Measurements from ENCODE around the gene PNPLA4. TPM values are rescaled to one million over a fixed set of nuclear protein-coding genes. Genes with fewer than 3 reads are reported as not detected.

PNPLA4 gene
- total RNA-seq, 1 experiment from 2014 or later, result 13.7 TPM

- CTCF ChIA-PET, result no interaction called here
- DNase-seq, result no peak
- Mint-ChIP-seq H3K4me3 (ENCODE audit: low read depth, unreplicated experiment) (no peak overlapping the region), H3K36me3 (ENCODE audit: insufficient read depth, unreplicated experiment) (no peaks in the 10 kb centered on the region), H3K9me3 (ENCODE audit: low read depth, unreplicated experiment) (no peaks in the 10 kb centered on the region), H3K27ac (ENCODE audit: unreplicated experiment) (no peak overlapping the region), H3K4me1 (ENCODE audit: low read depth, unreplicated experiment) (no peaks in the 10 kb centered on the region), H3K27me3 (ENCODE audit: unreplicated experiment) (no peaks in the 10 kb centered on the region)
- BruUV-seq (replicated peaks), result no TSS peak
- intact Hi-C loops (cut with micrococcal nuclease; ENCODE audit: unreplicated experiment), result no loop called here
- no peak for TF ChIP-seq CTCF (IDR thresholded peaks at IDR 0.05; ENCODE audit: unreplicated experiment)
Observed at GRCh38 chrX:7872042-7872441, 55.2 kb downstream of the PNPLA4 start.

DNA sequence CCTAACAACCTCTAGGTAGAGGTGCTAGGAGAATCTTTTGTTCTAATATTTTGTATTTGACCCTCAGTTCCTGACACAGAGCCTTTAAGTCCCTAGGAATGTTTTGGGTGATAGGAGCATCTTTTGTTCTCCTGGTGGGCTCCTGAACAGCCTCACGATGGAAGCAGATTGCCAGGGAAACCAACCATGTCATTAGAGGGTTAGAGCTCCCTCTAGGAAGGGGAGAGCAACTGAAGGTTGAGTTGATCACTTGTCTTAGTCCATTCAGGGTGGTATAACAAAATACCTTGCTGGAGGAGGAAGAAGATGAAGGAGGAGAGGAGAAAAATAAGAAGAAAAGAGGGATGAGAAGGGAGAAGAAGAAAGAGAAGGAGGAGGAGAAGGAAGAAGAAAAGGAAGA lies 75.0 kb downstream of the PNPLA4 start:
- CTCF ChIA-PET, result no interaction called here

More for the DNA sequence above, 75.0 kb downstream of the PNPLA4 start:
- BruUV-seq (replicated peaks), result no TSS peak
- Mint-ChIP-seq H3K4me3 (ENCODE audit: low read depth, unreplicated experiment) (no peak overlapping the region), H3K9me3 (ENCODE audit: low read depth, unreplicated experiment) (peaks cover 10% of the 10 kb centered on the region), H3K27me3 (ENCODE audit: unreplicated experiment) (no peaks in the 10 kb centered on the region), H3K4me1 (ENCODE audit: low read depth, unreplicated experiment) (no peaks in the 10 kb centered on the region), H3K36me3 (ENCODE audit: insufficient read depth, unreplicated experiment) (no peaks in the 10 kb centered on the region), H3K27ac (ENCODE audit: unreplicated experiment) (no peak overlapping the region)
- no peak for TF ChIP-seq CTCF (IDR thresholded peaks at IDR 0.05; ENCODE audit: unreplicated experiment)
- intact Hi-C loops (cut with micrococcal nuclease; ENCODE audit: unreplicated experiment), result no loop called here
- no peak for DNase-seq

Other genes starting within 250 kb of the PNPLA4 start
- not detected in 2 replicates for gene VCX, start 84.2 kb downstream of the PNPLA4 start, total RNA-seq (2022)
- not detected in 2 replicates for gene VCX2, start 243.9 kb upstream of the PNPLA4 start, total RNA-seq (2022)